ENCODE data around the gene MS4A3.

DNA sequence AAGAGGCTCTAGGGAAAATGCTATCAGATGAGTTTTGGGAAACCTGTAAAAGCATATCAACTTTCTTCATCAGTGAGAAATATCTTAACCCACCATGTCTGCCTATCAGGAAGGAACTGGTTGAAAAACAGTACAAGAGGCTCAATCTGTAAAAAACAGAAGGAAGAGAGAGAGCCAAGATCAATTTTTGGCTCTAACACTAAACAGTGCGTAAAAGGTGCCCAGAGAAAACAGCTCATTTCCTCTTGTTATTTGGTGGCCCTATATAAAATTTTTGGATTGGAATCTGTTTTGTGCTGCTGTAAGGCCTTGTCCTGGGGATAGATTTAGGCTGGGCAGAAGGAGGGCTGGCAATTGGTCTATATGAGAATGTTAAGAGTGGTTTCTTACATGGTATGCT, 44.1 kb downstream of the MS4A3 start:
- TF ChIP-seq CTCF (IDR thresholded peaks at IDR 0.05) (no peak), ZFX (IDR thresholded peaks at IDR 0.05; ENCODE audit: borderline replicate concordance) (no peak)
